Measurements from ENCODE around the gene CRYBG2. TPM values are rescaled to one million over a fixed set of nuclear protein-coding genes. Genes with fewer than 3 reads are reported as not detected.

Gene CRYBG2
- total RNA-seq, 1 experiment from 2014 or later, result 0.64 TPM

GRCh38 chr1:26349188-26349876 lies 4.6 kb downstream of the CRYBG2 start:
- ATAC-seq (no peak), DNase-seq (ENCODE audit: low read depth, low spot score) (no peak)
- TF ChIP-seq CTCF (IDR thresholded peaks at IDR 0.05) (no peak), REST (IDR thresholded peaks at IDR 0.05; ENCODE audit: insufficient read depth in 1 of 2, low read depth in 2 of 2, low read length in 1 of 2) (no peak), SIN3A (IDR thresholded peaks at IDR 0.05; ENCODE audit: borderline replicate concordance, insufficient read depth, low read depth, low read length) (no peak), POLR2AphosphoS5 (IDR thresholded peaks at IDR 0.05; ENCODE audit: low read depth, low read length) (no peak), TCF7L2 (IDR thresholded peaks at IDR 0.05; ENCODE audit: low read depth, low read length) (no peak)
- in situ Hi-C loops (cut with HindIII; ENCODE audit: low pct_unique_long_range_greater_than_20kb, low sequenced_read_pairs) (no loop called here), intact Hi-C loops (cut with micrococcal nuclease; ENCODE audit: unreplicated experiment) (no loop called here)
- no peak overlapping the region for H3K27ac ChIP-seq (ENCODE audit: low read length)
- no peaks in the 10 kb centered on the region for H3K27me3 ChIP-seq (ENCODE audit: control insufficient read depth, insufficient read depth, low read length)
- H3K9me3 ChIP-seq (ENCODE audit: control insufficient read depth, insufficient read depth, low read depth, low read length), result no peaks in the 10 kb centered on the region
- no peaks in the 10 kb centered on the region for H3K36me3 ChIP-seq (ENCODE audit: control insufficient read depth, insufficient read depth, low read length)
- ChIA-PET POLR2A (no interaction called here), CTCF (no interaction called here)
- no TSS peak for BruUV-seq (replicated peaks)
- H3K4me1 ChIP-seq (ENCODE audit: control insufficient read depth, insufficient read depth, low read length), result peaks cover 15% of the 10 kb centered on the region
- H3K4me3 ChIP-seq (ENCODE audit: low read depth in 2 of 2, low read length in 2 of 2), result no peak overlapping the region

GRCh38 chr1:26346274-26347033 lies 7.5 kb downstream of the CRYBG2 start:
- TF ChIP-seq REST (IDR thresholded peaks at IDR 0.05; ENCODE audit: insufficient read depth in 1 of 2, low read depth in 2 of 2, low read length in 1 of 2) (no peak), TCF7L2 (IDR thresholded peaks at IDR 0.05; ENCODE audit: low read depth, low read length) (no peak), POLR2AphosphoS5 (IDR thresholded peaks at IDR 0.05; ENCODE audit: low read depth, low read length) (no peak), SIN3A (IDR thresholded peaks at IDR 0.05; ENCODE audit: borderline replicate concordance, insufficient read depth, low read depth, low read length) (no peak), CTCF (IDR thresholded peaks at IDR 0.05) (no peak)
- intact Hi-C loops (cut with micrococcal nuclease; ENCODE audit: unreplicated experiment), result no loop called here
- ATAC-seq, result no peak
- Histone ChIP-seq H3K27ac (ENCODE audit: low read length) (no peak overlapping the region), H3K36me3 (ENCODE audit: control insufficient read depth, insufficient read depth, low read length) (no peaks in the 10 kb centered on the region), H3K27me3 (ENCODE audit: control insufficient read depth, insufficient read depth, low read length) (no peaks in the 10 kb centered on the region), H3K4me1 (ENCODE audit: control insufficient read depth, insufficient read depth, low read length) (peaks cover 13% of the 10 kb centered on the region), H3K4me3 (ENCODE audit: low read depth in 2 of 2, low read length in 2 of 2) (no peak overlapping the region), H3K9me3 (ENCODE audit: control insufficient read depth, insufficient read depth, low read depth, low read length) (no peaks in the 10 kb centered on the region)
- ChIA-PET CTCF (interaction anchor here (0.7 kb wide), 1 partner anchor 420 kb away, joined by 3 read pairs; no protein-coding TSS in a partner anchor), POLR2A (no interaction called here)
- in situ Hi-C loops (cut with HindIII; ENCODE audit: low pct_unique_long_range_greater_than_20kb, low sequenced_read_pairs), result no loop called here
- BruUV-seq (replicated peaks), result no TSS peak
- no peak for DNase-seq (ENCODE audit: low read depth, low spot score)

Data from Panc1 (cell line).